ENCODE results near the gene AGTPBP1.
A peak's percentile ranks its signal among the peaks of the same experiment; 100 is the strongest.
"Not testable (repeated sequence)": the region's sequence is repeated elsewhere in the genome, so short reads cannot be mapped to it uniquely, and the experiment has no call there.

Gene AGTPBP1, protein sequence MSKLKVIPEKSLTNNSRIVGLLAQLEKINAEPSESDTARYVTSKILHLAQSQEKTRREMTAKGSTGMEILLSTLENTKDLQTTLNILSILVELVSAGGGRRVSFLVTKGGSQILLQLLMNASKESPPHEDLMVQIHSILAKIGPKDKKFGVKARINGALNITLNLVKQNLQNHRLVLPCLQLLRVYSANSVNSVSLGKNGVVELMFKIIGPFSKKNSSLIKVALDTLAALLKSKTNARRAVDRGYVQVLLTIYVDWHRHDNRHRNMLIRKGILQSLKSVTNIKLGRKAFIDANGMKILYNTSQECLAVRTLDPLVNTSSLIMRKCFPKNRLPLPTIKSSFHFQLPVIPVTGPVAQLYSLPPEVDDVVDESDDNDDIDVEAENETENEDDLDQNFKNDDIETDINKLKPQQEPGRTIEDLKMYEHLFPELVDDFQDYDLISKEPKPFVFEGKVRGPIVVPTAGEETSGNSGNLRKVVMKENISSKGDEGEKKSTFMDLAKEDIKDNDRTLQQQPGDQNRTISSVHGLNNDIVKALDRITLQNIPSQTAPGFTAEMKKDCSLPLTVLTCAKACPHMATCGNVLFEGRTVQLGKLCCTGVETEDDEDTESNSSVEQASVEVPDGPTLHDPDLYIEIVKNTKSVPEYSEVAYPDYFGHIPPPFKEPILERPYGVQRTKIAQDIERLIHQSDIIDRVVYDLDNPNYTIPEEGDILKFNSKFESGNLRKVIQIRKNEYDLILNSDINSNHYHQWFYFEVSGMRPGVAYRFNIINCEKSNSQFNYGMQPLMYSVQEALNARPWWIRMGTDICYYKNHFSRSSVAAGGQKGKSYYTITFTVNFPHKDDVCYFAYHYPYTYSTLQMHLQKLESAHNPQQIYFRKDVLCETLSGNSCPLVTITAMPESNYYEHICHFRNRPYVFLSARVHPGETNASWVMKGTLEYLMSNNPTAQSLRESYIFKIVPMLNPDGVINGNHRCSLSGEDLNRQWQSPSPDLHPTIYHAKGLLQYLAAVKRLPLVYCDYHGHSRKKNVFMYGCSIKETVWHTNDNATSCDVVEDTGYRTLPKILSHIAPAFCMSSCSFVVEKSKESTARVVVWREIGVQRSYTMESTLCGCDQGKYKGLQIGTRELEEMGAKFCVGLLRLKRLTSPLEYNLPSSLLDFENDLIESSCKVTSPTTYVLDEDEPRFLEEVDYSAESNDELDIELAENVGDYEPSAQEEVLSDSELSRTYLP

GRCh38 chr9:85741875-85742596 is at the start of gene AGTPBP1:
Gene AGTPBP1 (minus strand): TSS chr9:85741954. CDS start chr9:85712533, 29,421 bp downstream.
- H3K4me2 ChIP-seq, result peak within 1 kb of the TSS; percentile 73 to 94 (median 84)
- H3K4me1 ChIP-seq, result peaks cover 31 to 48% (median 36%) of the 10 kb centered on the region in 10 experiments
- no peak for TF ChIP-seq Cebpa-rat (IDR thresholded peaks at IDR 0.05)
- peak within 1 kb of the TSS; percentile 89 to 99 (median 95) for H3K27ac ChIP-seq
- peaks cover 5 to 31% (median 19%) of the 10 kb centered on the region in 11 experiments; a peak in 17 of 22 replicates for H4K20me1 ChIP-seq
- H3K4me3 ChIP-seq, result peak within 1 kb of the TSS; percentile 86 to 98 (median 96)
- no peaks in the 10 kb centered on the region for H3K36me3 ChIP-seq
- no peaks in the 10 kb centered on the region for H3K27me3 ChIP-seq
- peaks cover 0 to 2% (median 0%) of the 10 kb centered on the region in 11 experiments; a peak in 2 of 22 replicates for H3K9me3 ChIP-seq (replicated peaks in 1 of 11)
- peak within 1 kb of the TSS; percentile 90 to 99 (median 95) for H3K9ac ChIP-seq

- not testable (repeated sequence) for H4K20me1 ChIP-seq; H3K4me1 ChIP-seq; H3K27me3 ChIP-seq; H3K4me3 ChIP-seq; H3K9me3 ChIP-seq (replicated peaks in 1 of 11); H3K27ac ChIP-seq; H3K36me3 ChIP-seq; H3K4me2 ChIP-seq; H3K9ac ChIP-seq
These were observed 44.4 kb upstream of the AGTPBP1 start for GRCh38 chr9:85786116-85786515.

- H3K27ac ChIP-seq; H3K27me3 ChIP-seq; H3K9me3 ChIP-seq (replicated peaks in 1 of 11); H3K4me3 ChIP-seq; H3K4me1 ChIP-seq; H3K36me3 ChIP-seq; H4K20me1 ChIP-seq; H3K4me2 ChIP-seq; H3K9ac ChIP-seq: not testable (repeated sequence)
These were observed 32.1 kb upstream of the AGTPBP1 start for GRCh38 chr9:85773844-85774243.

- H3K9ac ChIP-seq; H3K36me3 ChIP-seq; H3K4me2 ChIP-seq; H3K27ac ChIP-seq; H3K4me1 ChIP-seq; H4K20me1 ChIP-seq; H3K9me3 ChIP-seq (replicated peaks in 1 of 11); H3K27me3 ChIP-seq; H3K4me3 ChIP-seq: not testable (repeated sequence)
These were observed 20.0 kb upstream of the AGTPBP1 start for GRCh38 chr9:85761802-85762201.

GRCh38 chr9:85757716-85758115 is 16.0 kb upstream of the AGTPBP1 start:
- not testable (repeated sequence) for H3K27ac ChIP-seq; H3K4me2 ChIP-seq; H3K36me3 ChIP-seq; H3K9ac ChIP-seq; H3K4me1 ChIP-seq; H3K27me3 ChIP-seq; H3K9me3 ChIP-seq (replicated peaks in 1 of 11); H3K4me3 ChIP-seq; H4K20me1 ChIP-seq

GRCh38 chr9:85756216-85756615 is 14.5 kb upstream of the AGTPBP1 start:
- not testable (repeated sequence) for H3K36me3 ChIP-seq; H3K4me1 ChIP-seq; H3K9me3 ChIP-seq (replicated peaks in 1 of 11); H3K9ac ChIP-seq; H3K4me2 ChIP-seq; H3K27ac ChIP-seq; H3K4me3 ChIP-seq; H4K20me1 ChIP-seq; H3K27me3 ChIP-seq

GRCh38 chr9:85746309-85746708 is 4.6 kb upstream of the AGTPBP1 start:
- H3K27me3 ChIP-seq, result no peaks in the 10 kb centered on the region
- H3K36me3 ChIP-seq, result no peaks in the 10 kb centered on the region
- H3K27ac ChIP-seq, result no peak overlapping the region
- H3K9me3 ChIP-seq (replicated peaks in 1 of 11), result no peaks in the 10 kb centered on the region
- H3K9ac ChIP-seq, result no peak overlapping the region
- peaks cover 11 to 21% (median 16%) of the 10 kb centered on the region in 10 experiments; a peak in 19 of 20 replicates for H3K4me1 ChIP-seq
- TF ChIP-seq Cebpa-rat (IDR thresholded peaks at IDR 0.05), result no peak
- H3K4me3 ChIP-seq, result no peak overlapping the region
- peaks cover 0 to 1% (median 0%) of the 10 kb centered on the region in 11 experiments; a peak in 3 of 22 replicates for H4K20me1 ChIP-seq
- H3K4me2 ChIP-seq, result no peak overlapping the region

GRCh38 chr9:85745203-85745602 is 3.4 kb upstream of the AGTPBP1 start:
- Histone ChIP-seq H3K36me3 (no peaks in the 10 kb centered on the region), H4K20me1 (peaks cover 0 to 7% (median under 1%) of the 10 kb centered on the region in 11 experiments; a peak in 10 of 22 replicates), H3K4me3 (no peak overlapping the region), H3K27me3 (no peaks in the 10 kb centered on the region), H3K4me2 (no peak overlapping the region), H3K9ac (no peak overlapping the region), H3K27ac (no peak overlapping the region), H3K9me3 (replicated peaks in 1 of 11) (no peaks in the 10 kb centered on the region), H3K4me1 (peaks cover 17 to 22% (median 19%) of the 10 kb centered on the region in 10 experiments)
- TF ChIP-seq Cebpa-rat (IDR thresholded peaks at IDR 0.05), result no peak
